Glutamatergic neuron (in vitro differentiated cells): ENCODE measurements around the gene TPM3. TPM values are rescaled to one million over a fixed set of nuclear protein-coding genes. Genes with fewer than 3 reads are reported as not detected.
A peak's percentile ranks its signal among the peaks of the same experiment; 100 is the strongest.

Experiments
- DNase-seq: peaks from one replicate; pipeline ENCODE4 v3.0.0; 2022
- H3K27ac Mint-ChIP-seq: one replicate; pipeline ENCODE4 v1.8.0; 2020; ENCODE audit warnings: mild to moderate bottlenecking, mixed read lengths, inconsistent platforms; ENCODE audit not compliant: unreplicated experiment
- H3K27me3 Mint-ChIP-seq: one replicate; pipeline ENCODE4 v1.8.0; 2020; ENCODE audit warnings: mild to moderate bottlenecking, moderate library complexity, mixed read lengths, inconsistent platforms; ENCODE audit not compliant: unreplicated experiment
- H3K36me3 Mint-ChIP-seq: one replicate; pipeline ENCODE4 v1.8.0; 2020; ENCODE audit warnings: mild to moderate bottlenecking, mixed read lengths, inconsistent platforms; ENCODE audit not compliant: unreplicated experiment
- H3K4me1 Mint-ChIP-seq: one replicate; pipeline ENCODE4 v1.8.0; 2020; ENCODE audit warnings: mild to moderate bottlenecking, low read depth, mixed read lengths, inconsistent platforms; ENCODE audit not compliant: unreplicated experiment
- H3K4me3 Mint-ChIP-seq: one replicate; pipeline ENCODE4 v1.8.0; 2020; ENCODE audit warnings: mild to moderate bottlenecking, mixed read lengths, inconsistent platforms; ENCODE audit not compliant: unreplicated experiment
- H3K9me3 Mint-ChIP-seq: one replicate; pipeline ENCODE4 v1.8.0; 2020; ENCODE audit warnings: mild to moderate bottlenecking, moderate library complexity, mixed read lengths, inconsistent platforms; ENCODE audit not compliant: unreplicated experiment
- microRNA-seq: library from miRNA; unstranded; fragments of <30 nt; microRNA quantifications from one replicate; pipeline ENCODE4, GENCODE V29; 2020; ENCODE audit not compliant: unreplicated experiment
- total RNA-seq: library from RNA; stranded (reverse); fragmentation: NEBNext Ultra II Directional; extraction: Animal tissue kit (Norgen Biotek cat#: 25700); gene quantifications from one replicate; pipeline ENCODE4 v1.2.1, GENCODE V29; 2021; ENCODE audit not compliant: unreplicated experiment
- TF ChIP-seq, protein P1 (sequence below): fragments of 200-600 bp; sonication (generic); IDR thresholded peaks from one replicate; pipeline ENCODE4 v1.5.0; 2021; ENCODE audit not compliant: partially characterized antibody, unreplicated experiment

Gene TPM3
- total RNA-seq, 1 donor from 2014 or later: 392 TPM

DNA sequence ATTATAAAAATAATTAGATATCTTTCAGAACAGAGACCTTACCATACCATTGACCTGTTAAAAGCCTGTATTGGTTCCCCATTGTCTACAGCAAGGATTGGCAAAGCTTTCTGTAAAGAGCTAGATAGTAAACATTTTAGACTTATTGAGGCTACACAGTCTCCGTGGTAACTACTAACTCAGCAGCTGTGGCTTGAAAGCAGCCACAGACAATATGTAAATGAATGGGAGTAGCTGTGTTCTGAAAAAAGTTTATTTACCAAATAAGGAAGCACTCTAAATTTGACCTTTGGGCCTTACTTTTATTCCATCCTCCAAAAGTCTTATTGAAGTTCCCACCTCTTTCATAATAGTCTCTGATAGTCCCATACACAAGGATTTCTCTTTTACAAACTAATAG lies 76.7 kb downstream of the TPM3 start:
- TF ChIP-seq, protein P1, sequence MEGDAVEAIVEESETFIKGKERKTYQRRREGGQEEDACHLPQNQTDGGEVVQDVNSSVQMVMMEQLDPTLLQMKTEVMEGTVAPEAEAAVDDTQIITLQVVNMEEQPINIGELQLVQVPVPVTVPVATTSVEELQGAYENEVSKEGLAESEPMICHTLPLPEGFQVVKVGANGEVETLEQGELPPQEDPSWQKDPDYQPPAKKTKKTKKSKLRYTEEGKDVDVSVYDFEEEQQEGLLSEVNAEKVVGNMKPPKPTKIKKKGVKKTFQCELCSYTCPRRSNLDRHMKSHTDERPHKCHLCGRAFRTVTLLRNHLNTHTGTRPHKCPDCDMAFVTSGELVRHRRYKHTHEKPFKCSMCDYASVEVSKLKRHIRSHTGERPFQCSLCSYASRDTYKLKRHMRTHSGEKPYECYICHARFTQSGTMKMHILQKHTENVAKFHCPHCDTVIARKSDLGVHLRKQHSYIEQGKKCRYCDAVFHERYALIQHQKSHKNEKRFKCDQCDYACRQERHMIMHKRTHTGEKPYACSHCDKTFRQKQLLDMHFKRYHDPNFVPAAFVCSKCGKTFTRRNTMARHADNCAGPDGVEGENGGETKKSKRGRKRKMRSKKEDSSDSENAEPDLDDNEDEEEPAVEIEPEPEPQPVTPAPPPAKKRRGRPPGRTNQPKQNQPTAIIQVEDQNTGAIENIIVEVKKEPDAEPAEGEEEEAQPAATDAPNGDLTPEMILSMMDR: no peak
- Mint-ChIP-seq H3K9me3 (peaks cover 3% of the 10 kb centered on the region), H3K27me3 (peaks cover 2% of the 10 kb centered on the region), H3K27ac (no peak overlapping the region), H3K4me3 (no peak overlapping the region), H3K4me1 (no peaks in the 10 kb centered on the region), H3K36me3 (no peaks in the 10 kb centered on the region)
- no peak for DNase-seq

Small RNA genes lying within 50 kb of the gene (microRNA-seq; reads per million reads assigned to microRNA genes)
- gene MIR190B: 14.5 reads per million, percentile 54 among the genes with 10 or more reads in this experiment

Other genes with a start within 250 kb of the TPM3 start
- 72.9 TPM for gene DENND4B, start 245.4 kb downstream of the TPM3 start, total RNA-seq
- gene CRTC2, start 233.5 kb downstream of the TPM3 start, total RNA-seq: 47.3 TPM
- gene SLC39A1, start 228.6 kb downstream of the TPM3 start, total RNA-seq: 28.1 TPM
- 14.3 TPM for gene CREB3L4, start 224.2 kb downstream of the TPM3 start, total RNA-seq
- 48.6 TPM for gene JTB, start 214.4 kb downstream of the TPM3 start, total RNA-seq
- gene RAB13, start 205.8 kb downstream of the TPM3 start, total RNA-seq: 29.9 TPM
- 881 TPM for gene RPS27, start 201.3 kb downstream of the TPM3 start, total RNA-seq
- 0.10 TPM for gene NUP210L, start 37.0 kb downstream of the TPM3 start, total RNA-seq
- not detected for gene CFAP141, start 14.2 kb upstream of the TPM3 start, total RNA-seq
- gene UBAP2L, start 28.9 kb upstream of the TPM3 start, total RNA-seq: 259 TPM
- 79.1 TPM for gene HAX1, start 80.5 kb upstream of the TPM3 start, total RNA-seq
- not detected for gene AQP10, start 129.0 kb upstream of the TPM3 start, total RNA-seq
- 68.7 TPM for gene ATP8B2, start 133.4 kb upstream of the TPM3 start, total RNA-seq
- 1.6 TPM for gene IL6R, start 213.2 kb upstream of the TPM3 start, total RNA-seq